Endothelial cell of umbilical vein (primary cell): ENCODE data around the gene INHA. TPM values are rescaled to one million over a fixed set of nuclear protein-coding genes. Genes with fewer than 3 reads are reported as not detected.

Experiments
- BruUV-seq: library from RNA; stranded (reverse); fragments of 400-500 nt; replicated peaks from 2 replicates; lab custom pipeline; 2021; lab: Mats Ljungman, UMichigan
- CTCF ChIA-PET: fragments of 300-600, 350-600 bp; sonication (Branson Sonifier 250); formaldehyde crosslinking; loops from one replicate; lab custom pipeline; 2021; ENCODE audit warnings: antibody characterized with exemption, inconsistent platforms; lab: Charles Lee
- POLR2A ChIA-PET: fragments of 300-600, 350-600 bp; sonication (Branson Sonifier 250); formaldehyde crosslinking; loops from one replicate; lab custom pipeline; 2021; ENCODE audit warnings: antibody characterized with exemption, inconsistent platforms; lab: Charles Lee
- DNase-seq: peaks from one replicate; pipeline ENCODE4 v3.0.0-alpha.2; 2011; ENCODE audit warnings: low read depth, low spot score
- FAIRE-seq: peaks from 2 replicates; lab custom pipeline; 2011; peaks lifted over from hg19 to GRCh38; lab: Jason Lieb, UNC
- H2AFZ ChIP-seq: 2 replicates; pipeline ENCODE4 v1.6.0; 2012; ENCODE audit warnings: low read depth, low read length, control low read depth, inconsistent platforms
- H3K27ac ChIP-seq: 2 replicates; pipeline ENCODE4 v1.5.1; 2011; ENCODE audit warnings: low read depth, mild to moderate bottlenecking, control low read depth, low read length, moderate library complexity; ENCODE audit not compliant: insufficient read depth
- H3K27me3 ChIP-seq, 2 experiments: 2 replicates each; pipeline versions ENCODE4 v1.6.0 to v1.6.1; 2011; ENCODE audit warnings: low read length in 2 of 2, mixed read lengths in 1 of 2; ENCODE audit not compliant: control insufficient read depth in 2 of 2, insufficient read depth in 2 of 2
- H3K36me3 ChIP-seq, 2 experiments: 2 replicates in 1 of 2; 3 replicates in 1 of 2; pipeline ENCODE4 v1.5.1; 2011; ENCODE audit warnings: low read length in 2 of 2, mild to moderate bottlenecking in 1 of 2, moderate library complexity in 1 of 2; ENCODE audit not compliant: control insufficient read depth in 2 of 2, insufficient read depth in 2 of 2; ENCODE audit errors: extremely low read depth in 1 of 2
- H3K4me1 ChIP-seq: 3 replicates; pipeline ENCODE4 v1.5.1; 2011; ENCODE audit warnings: mild to moderate bottlenecking, low read length; ENCODE audit not compliant: control insufficient read depth, insufficient read depth; ENCODE audit errors: extremely low read depth
- H3K4me2 ChIP-seq: 2 replicates; pipeline ENCODE4 v1.6.1; 2011; ENCODE audit warnings: low read length, control low read depth, mixed read lengths; ENCODE audit not compliant: insufficient read depth
- H3K4me3 ChIP-seq, 3 experiments: fragments of 200-600 bp in 1 of 3; sonication (generic), shearing (Covaris generic) in 1 of 3; replicated peaks in 1 of 3; 2 replicates each; pipeline ENCODE4 v1.5.1; 2011 to 2016; ENCODE audit warnings: control low read depth in 3 of 3, low read length in 3 of 3, mild to moderate bottlenecking in 2 of 3, inconsistent platforms in 1 of 3, low read depth in 1 of 3, moderate library complexity in 1 of 3; ENCODE audit not compliant: insufficient read depth in 1 of 3
- H3K79me2 ChIP-seq: 2 replicates; pipeline ENCODE4 v1.6.0; 2012; ENCODE audit warnings: low read length, inconsistent platforms; ENCODE audit not compliant: control insufficient read depth, insufficient read depth
- H3K9ac ChIP-seq: replicated peaks from 2 replicates; pipeline ENCODE3; 2011; ENCODE audit warnings: low read length, control low read depth; ENCODE audit not compliant: insufficient read depth; ENCODE audit errors: extremely low read depth
- H3K9me1 ChIP-seq: replicated peaks from 3 replicates; pipeline ENCODE4 v1.6.0; 2011; ENCODE audit warnings: mild to moderate bottlenecking, low read length; ENCODE audit not compliant: control insufficient read depth, insufficient read depth; ENCODE audit errors: extremely low read depth
- H3K9me3 ChIP-seq: replicated peaks from 2 replicates; pipeline ENCODE4 v1.5.1; 2012; ENCODE audit warnings: low read length, inconsistent platforms; ENCODE audit not compliant: control insufficient read depth, insufficient read depth
- H4K20me1 ChIP-seq: replicated peaks from 2 replicates; pipeline ENCODE3; 2011; ENCODE audit warnings: mild to moderate bottlenecking, low read length; ENCODE audit not compliant: control insufficient read depth, insufficient read depth; ENCODE audit errors: extremely low read depth
- EZH2 ChIP-seq: IDR thresholded peaks from 2 replicates; pipeline ENCODE4 v1.6.1; 2012; ENCODE audit warnings: borderline replicate concordance, low read depth, mild to moderate bottlenecking, moderate library complexity, low read length, inconsistent platforms; ENCODE audit not compliant: severe bottlenecking
- FOS ChIP-seq: IDR thresholded peaks from 2 replicates; pipeline ENCODE4 v1.6.1; 2011; ENCODE audit warnings: mild to moderate bottlenecking, low read length, moderate library complexity, borderline replicate concordance; ENCODE audit not compliant: insufficient read depth
- GATA2 ChIP-seq: IDR thresholded peaks from 2 replicates; pipeline ENCODE4 v1.7.0; 2011; ENCODE audit warnings: low read depth, mild to moderate bottlenecking, moderate library complexity, mixed read lengths, low read length; ENCODE audit not compliant: insufficient read length, insufficient read depth
- JUN ChIP-seq: IDR thresholded peaks from 2 replicates; pipeline ENCODE4 v1.6.1; 2011; ENCODE audit warnings: borderline replicate concordance, low read depth; ENCODE audit not compliant: insufficient read length, insufficient read depth
- MAX ChIP-seq: IDR thresholded peaks from 2 replicates; pipeline ENCODE4 v1.6.1; 2011; ENCODE audit not compliant: insufficient read depth, insufficient read length
- MYC ChIP-seq: IDR thresholded peaks from one replicate; pipeline ENCODE4 v1.6.1; 2011; ENCODE audit warnings: mild to moderate bottlenecking, low read depth, low read length
- POLR2A ChIP-seq: IDR thresholded peaks from 2 replicates; pipeline ENCODE4 v1.6.1; 2012; ENCODE audit warnings: low read depth, mild to moderate bottlenecking, control low read depth, low read length
- POLR2AphosphoS5 ChIP-seq: IDR thresholded peaks from 2 replicates; pipeline ENCODE4 v1.6.1; 2012; ENCODE audit warnings: low read depth, mild to moderate bottlenecking, control low read depth, low read length, moderate library complexity; ENCODE audit not compliant: insufficient read depth
- dilution Hi-C: fragments of 300-500 bp; cut with MboI; formaldehyde crosslinking; loops from one replicate; pipeline ENCODE4 v1.15.0; 2019; ENCODE audit warnings: low sequenced_read_pairs; ENCODE audit not compliant: extremely low pct_ligation_motif_present
- intact Hi-C: fragments of 100-400 bp; cut with micrococcal nuclease; formaldehyde crosslinking; loops from one replicate; pipeline ENCODE4 v1.10.0; 2022
- polyA plus RNA-seq, 4 experiments: library from polyadenylated mRNA; depleted of rRNA in 3 of 4; stranded (reverse) in 3 of 4; unstranded in 1 of 4; fragments of >200 nt; gene quantifications; 2 replicates each; pipeline versions ENCODE4 v1.2.1 to v1.2.3, GENCODE V29; 2011 to 2012; ENCODE audit warnings: missing spikeins in 1 of 4
- total RNA-seq: library from RNA; stranded (reverse); gene quantifications from 2 replicates; pipeline ENCODE4 v1.2.3, GENCODE V29; 2021
- TF ChIP-seq, protein P1 (sequence below), 2 donors: IDR thresholded peaks; 1 replicate in 1 of 2; 2 replicates in 1 of 2; pipeline ENCODE4 v1.5.1; 2011; ENCODE audit warnings: low read length in 2 of 2, mild to moderate bottlenecking in 2 of 2, moderate library complexity in 2 of 2, control low read depth in 1 of 2, inconsistent platforms in 1 of 2, low read depth in 1 of 2; ENCODE audit not compliant: insufficient read depth in 1 of 2; ENCODE audit errors: extremely low read depth in 1 of 2

The INHA gene
- total and polyA plus RNA-seq, 2 donors (not counting 3 experiments of a cell fraction or from before 2014, with no cell fraction given): 0.06 TPM; not detected in 1

DNA sequence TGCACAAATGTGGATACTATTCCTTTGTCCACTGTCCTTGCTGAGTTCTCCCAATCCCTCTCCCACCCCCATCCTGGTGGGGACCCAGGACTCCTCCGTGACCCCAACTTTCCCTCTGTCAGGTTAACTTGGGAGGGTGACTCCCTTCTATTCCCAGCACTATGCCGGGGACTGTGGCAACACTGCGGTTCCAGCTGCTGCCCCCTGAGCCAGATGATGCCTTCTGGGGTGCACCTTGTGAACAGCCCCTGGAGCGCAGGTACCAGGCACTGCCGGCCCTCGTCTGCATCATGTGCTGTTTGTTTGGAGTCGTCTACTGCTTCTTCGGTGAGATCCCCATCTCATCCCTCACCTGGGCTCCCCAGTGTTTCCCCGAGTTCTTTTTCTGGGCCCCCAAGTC lies 27.5 kb upstream of the INHA start:
- Histone ChIP-seq H3K4me1 (peaks cover 7% of the 10 kb centered on the region), H3K9me1 (no peaks in the 10 kb centered on the region), H2AFZ (no peak overlapping the region), H4K20me1 (no peaks in the 10 kb centered on the region), H3K27me3 (peaks cover 23% of the 10 kb centered on the region in 2 experiments), H3K4me3 (no peak overlapping the region), H3K36me3 (no peaks in the 10 kb centered on the region), H3K9ac (no peak overlapping the region), H3K4me2 (no peak overlapping the region), H3K27ac (no peak overlapping the region), H3K9me3 (no peaks in the 10 kb centered on the region), H3K79me2 (no peaks in the 10 kb centered on the region)
- no peak for DNase-seq
- intact Hi-C loops: no loop called here
- ChIA-PET POLR2A (no interaction called here), CTCF (interaction anchor here (1.3 to 4.5 kb wide), 2 partner anchors 14 to 16 kb away, joined by 7 to 25 read pairs; no protein-coding TSS in a partner anchor)
- FAIRE-seq: no peak
- TF ChIP-seq GATA2 (no peak), EZH2 (no peak), POLR2AphosphoS5 (no peak)
- no TSS peak for BruUV-seq
- dilution Hi-C loops: no loop called here

DNA sequence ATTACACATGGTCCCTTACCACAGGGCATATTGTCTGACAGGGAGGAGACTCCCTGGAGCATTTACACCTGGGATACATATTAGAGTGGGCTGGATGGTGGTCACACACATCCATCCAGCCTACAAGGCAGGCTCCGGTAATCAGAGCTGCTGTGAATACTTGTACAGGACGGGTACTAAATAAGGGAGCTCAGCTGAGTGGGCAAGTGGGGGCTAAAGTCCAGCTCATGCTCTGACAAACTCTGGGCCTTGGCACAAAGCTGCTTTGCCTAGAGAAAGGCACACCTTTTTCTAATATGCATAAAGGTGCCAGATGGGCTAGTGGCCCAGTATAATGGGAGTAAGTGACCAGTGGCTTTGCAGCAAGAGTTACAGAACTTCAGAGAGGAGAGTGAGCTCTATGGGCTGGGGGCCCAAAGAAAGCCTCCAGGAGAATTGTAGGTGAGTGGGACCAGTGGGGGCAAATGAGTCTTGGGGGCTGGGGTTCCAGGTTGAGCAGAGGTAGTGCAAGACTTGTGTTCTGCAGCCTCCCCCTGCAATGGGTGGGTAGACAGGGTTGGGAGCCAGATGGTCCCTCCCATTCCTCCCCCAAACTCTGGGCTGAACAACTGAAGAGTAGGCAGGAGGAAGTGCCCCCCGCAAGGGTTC lies 26.7 kb upstream of the INHA start:
- dilution Hi-C loops: no loop called here
- Histone ChIP-seq H3K4me2 (no peak overlapping the region), H3K9ac (no peak overlapping the region), H3K9me3 (no peaks in the 10 kb centered on the region), H3K4me3 (no peak overlapping the region), H3K9me1 (no peaks in the 10 kb centered on the region), H2AFZ (no peak overlapping the region), H3K4me1 (peaks cover 7% of the 10 kb centered on the region), H3K27me3 (peaks cover 23% of the 10 kb centered on the region in 2 experiments), H3K27ac (no peak overlapping the region), H3K79me2 (no peaks in the 10 kb centered on the region), H3K36me3 (no peaks in the 10 kb centered on the region), H4K20me1 (no peaks in the 10 kb centered on the region)
- FAIRE-seq (no peak), DNase-seq (no peak)
- intact Hi-C loops: no loop called here
- CTCF ChIA-PET: interaction anchor here (1.3 to 4.5 kb wide), 2 partner anchors 15 kb away, joined by 7 to 25 read pairs; no protein-coding TSS in a partner anchor
- POLR2A ChIA-PET: no interaction called here
- BruUV-seq: no TSS peak
- no peak for TF ChIP-seq MYC
- TF ChIP-seq GATA2: no peak
- no peak for TF ChIP-seq JUN
- no peak for TF ChIP-seq POLR2AphosphoS5
- TF ChIP-seq EZH2: no peak
- TF ChIP-seq, protein P1, sequence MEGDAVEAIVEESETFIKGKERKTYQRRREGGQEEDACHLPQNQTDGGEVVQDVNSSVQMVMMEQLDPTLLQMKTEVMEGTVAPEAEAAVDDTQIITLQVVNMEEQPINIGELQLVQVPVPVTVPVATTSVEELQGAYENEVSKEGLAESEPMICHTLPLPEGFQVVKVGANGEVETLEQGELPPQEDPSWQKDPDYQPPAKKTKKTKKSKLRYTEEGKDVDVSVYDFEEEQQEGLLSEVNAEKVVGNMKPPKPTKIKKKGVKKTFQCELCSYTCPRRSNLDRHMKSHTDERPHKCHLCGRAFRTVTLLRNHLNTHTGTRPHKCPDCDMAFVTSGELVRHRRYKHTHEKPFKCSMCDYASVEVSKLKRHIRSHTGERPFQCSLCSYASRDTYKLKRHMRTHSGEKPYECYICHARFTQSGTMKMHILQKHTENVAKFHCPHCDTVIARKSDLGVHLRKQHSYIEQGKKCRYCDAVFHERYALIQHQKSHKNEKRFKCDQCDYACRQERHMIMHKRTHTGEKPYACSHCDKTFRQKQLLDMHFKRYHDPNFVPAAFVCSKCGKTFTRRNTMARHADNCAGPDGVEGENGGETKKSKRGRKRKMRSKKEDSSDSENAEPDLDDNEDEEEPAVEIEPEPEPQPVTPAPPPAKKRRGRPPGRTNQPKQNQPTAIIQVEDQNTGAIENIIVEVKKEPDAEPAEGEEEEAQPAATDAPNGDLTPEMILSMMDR (IDR thresholded peaks at IDR 0.05; ENCODE audit: extremely low read depth in 1 of 2, insufficient read depth in 1 of 2, low read depth in 1 of 2, low read length in 2 of 2): no peak
- TF ChIP-seq POLR2A: no peak
- no peak for TF ChIP-seq MAX
- TF ChIP-seq FOS: no peak
